ENCODE results near the gene XDH. TPM values are rescaled to one million over a fixed set of nuclear protein-coding genes. Genes with fewer than 3 reads are reported as not detected.

XDH gene
- total and polyA plus RNA-seq, 8 donors, result 0.05 to 2.1 (median 0.25) TPM

GRCh38 chr2:31337860-31338259 lies 76.7 kb downstream of the XDH start:
- no peak overlapping the region for H3K4me3 ChIP-seq
- no peaks in the 10 kb centered on the region for H3K36me3 ChIP-seq
- no peak for DNase-seq
- TF ChIP-seq CTCF (IDR thresholded peaks at IDR 0.05), result no peak
- no peak overlapping the region for H3K27ac ChIP-seq
- intact Hi-C loops (cut with DNase I), result loop anchor here in 1 of 2 donors (10.0 kb wide), 1 partner anchor 163 kb away; no protein-coding TSS in a partner anchor
- H3K9me3 ChIP-seq, result no peaks in the 10 kb centered on the region
- no peaks in the 10 kb centered on the region for H3K4me1 ChIP-seq
- no peak for ATAC-seq
- H3K27me3 ChIP-seq, result no peaks in the 10 kb centered on the region

DNA sequence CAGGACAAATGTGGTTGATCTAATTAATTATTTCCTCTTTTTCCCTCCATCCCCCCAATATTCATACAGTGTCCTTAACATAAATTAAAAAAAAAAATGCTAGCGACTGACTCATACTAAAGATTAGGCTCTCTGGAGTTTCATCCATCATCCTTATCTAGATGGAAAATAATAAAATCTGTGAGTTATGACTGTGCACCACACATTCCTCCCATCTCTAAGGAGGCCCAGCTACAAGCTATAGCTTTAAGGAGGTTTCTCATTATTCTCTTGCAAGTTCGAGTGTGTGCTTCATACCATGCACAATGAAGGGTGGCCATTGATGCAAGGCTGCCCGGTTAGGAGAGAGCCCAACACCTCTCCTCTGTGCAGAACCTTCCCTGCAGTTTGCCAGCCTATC lies 77.3 kb downstream of the XDH start:
- no peak for ATAC-seq
- intact Hi-C loops (cut with DNase I), result loop anchor here in 1 of 2 donors (10.0 kb wide), 1 partner anchor 162 kb away; no protein-coding TSS in a partner anchor
- TF ChIP-seq CTCF (IDR thresholded peaks at IDR 0.05), result no peak

DNA sequence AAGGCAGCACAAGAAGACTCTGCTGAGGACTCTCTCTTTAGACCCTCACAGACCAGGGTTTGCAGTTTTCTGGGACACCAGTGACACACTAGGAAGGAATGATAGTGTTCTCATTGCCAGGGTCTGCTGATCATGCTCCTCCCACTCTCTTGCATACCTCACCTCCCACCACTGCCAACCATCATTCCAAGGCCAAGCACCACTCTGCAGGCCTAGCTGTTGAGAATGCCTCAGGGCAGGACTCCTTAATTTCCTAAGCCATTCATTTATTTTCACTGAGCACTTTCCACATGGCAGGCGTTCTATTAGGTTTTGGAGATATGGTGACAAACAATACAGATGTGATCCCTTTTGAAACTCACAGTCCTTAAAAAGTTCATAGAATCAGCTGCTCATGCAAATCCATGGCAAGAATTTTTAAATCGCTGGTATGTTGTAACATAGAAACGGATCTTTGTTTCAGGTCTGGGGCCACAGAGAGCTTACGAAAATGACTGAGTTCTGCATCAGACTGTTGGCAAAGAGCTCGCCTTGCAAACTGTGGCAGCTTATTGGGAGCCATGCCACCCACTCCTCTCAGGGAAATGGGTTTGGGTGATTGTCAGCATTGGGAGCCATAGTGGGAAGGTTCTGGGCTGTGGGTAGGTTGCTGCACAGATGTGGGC lies 78.5 kb downstream of the XDH start:
- intact Hi-C loops (cut with DNase I), result loop anchor here in 1 of 2 donors (10.0 kb wide), 1 partner anchor 161 kb away; no protein-coding TSS in a partner anchor
- Histone ChIP-seq H3K4me3 (no peak overlapping the region), H3K27ac (no peak overlapping the region), H3K9me3 (no peaks in the 10 kb centered on the region), H3K36me3 (no peaks in the 10 kb centered on the region), H3K27me3 (no peaks in the 10 kb centered on the region), H3K4me1 (no peaks in the 10 kb centered on the region)
- TF ChIP-seq CTCF (IDR thresholded peaks at IDR 0.05), result no peak
- ATAC-seq (no peak), DNase-seq (no peak)

More for the DNA sequence above, 77.3 kb downstream of the XDH start:
- DNase-seq, result no peak
- Histone ChIP-seq H3K4me3 (no peak overlapping the region), H3K4me1 (no peaks in the 10 kb centered on the region), H3K36me3 (no peaks in the 10 kb centered on the region), H3K27ac (no peak overlapping the region), H3K27me3 (no peaks in the 10 kb centered on the region), H3K9me3 (no peaks in the 10 kb centered on the region)

DNA sequence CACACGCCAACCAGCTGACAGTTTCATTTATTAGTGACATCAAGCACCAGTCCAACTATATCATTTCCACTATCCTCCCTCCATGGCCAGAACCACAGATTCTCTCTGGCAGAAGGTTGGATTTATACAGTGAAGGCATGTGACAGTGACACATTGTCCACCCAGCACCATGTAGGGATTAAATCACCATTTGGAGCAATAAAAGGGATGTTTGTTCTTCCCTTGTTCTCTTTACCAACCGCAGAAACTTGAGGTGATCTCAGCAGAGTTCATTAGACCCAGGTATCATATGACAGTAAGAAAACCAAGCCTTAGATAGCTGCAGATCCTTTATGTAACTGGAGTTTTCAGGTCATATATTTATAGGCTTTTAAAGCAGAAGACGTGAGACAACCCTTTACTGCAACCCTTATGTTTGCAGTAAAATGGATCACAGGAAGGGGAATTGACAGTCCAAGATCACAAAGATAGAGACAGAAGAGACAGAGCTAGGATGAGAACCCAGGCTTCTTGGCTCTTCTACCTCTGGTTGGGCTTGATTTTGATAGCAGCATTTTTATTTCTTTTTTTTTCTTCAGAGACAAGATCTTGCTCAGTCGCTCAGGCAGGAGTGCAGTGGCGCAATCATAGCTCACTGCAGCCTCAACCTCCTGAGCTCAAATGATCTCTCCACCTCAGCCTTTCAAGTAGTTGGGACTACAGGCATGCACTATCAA lies 80.1 kb downstream of the XDH start:
- no peak for ATAC-seq
- H3K4me3 ChIP-seq, result no peak overlapping the region
- no peaks in the 10 kb centered on the region for H3K27me3 ChIP-seq
- intact Hi-C loops (cut with DNase I), result loop anchor here in 1 of 2 donors (5.0 to 10.0 kb wide), 2 partner anchors 160 to 617 kb away; no protein-coding TSS in a partner anchor
- DNase-seq, result no peak
- H3K9me3 ChIP-seq, result no peaks in the 10 kb centered on the region
- H3K4me1 ChIP-seq, result no peaks in the 10 kb centered on the region
- TF ChIP-seq CTCF (IDR thresholded peaks at IDR 0.05), result no peak
- H3K36me3 ChIP-seq, result no peaks in the 10 kb centered on the region
- H3K27ac ChIP-seq, result no peak overlapping the region

DNA sequence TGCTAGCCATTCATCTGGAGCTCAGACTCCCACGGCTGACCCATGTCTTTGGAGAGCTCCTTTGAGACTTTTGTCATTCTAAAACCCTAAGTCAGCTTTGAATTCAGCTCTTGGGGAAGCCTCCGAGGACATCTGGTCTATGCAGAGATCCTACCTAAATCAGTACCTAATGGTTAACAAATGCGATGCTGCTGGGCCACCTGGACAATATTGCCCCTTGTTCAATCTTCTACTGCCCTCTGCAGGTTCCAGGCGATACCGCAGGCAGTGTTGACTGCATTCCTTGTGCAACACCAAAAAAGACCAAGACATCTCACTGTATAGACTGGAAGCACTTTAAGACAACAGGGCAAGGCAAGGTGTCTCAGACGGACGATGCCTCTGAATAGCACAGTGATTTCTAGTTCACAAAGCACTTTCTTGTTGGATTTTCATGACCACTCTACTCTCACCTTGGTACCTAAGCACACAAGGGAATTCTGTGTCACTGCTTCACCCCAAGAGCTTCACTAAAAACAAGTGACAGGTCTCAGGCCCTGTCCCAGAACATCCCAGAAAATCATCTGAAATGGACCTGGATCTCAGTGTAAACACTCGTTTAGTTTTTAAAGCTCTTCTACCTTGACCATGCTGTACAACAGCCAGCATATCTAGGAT lies 80.9 kb downstream of the XDH start:
- DNase-seq, result peak in 3 of 4 donors; percentile 53 to 75 (median 73)
- intact Hi-C loops (cut with DNase I), result loop anchor here in 1 of 2 donors (5.0 to 10.0 kb wide), 2 partner anchors 159 to 616 kb away; no protein-coding TSS in a partner anchor
- H3K4me1 ChIP-seq, result no peaks in the 10 kb centered on the region
- H3K4me3 ChIP-seq, result no peak overlapping the region
- peak; percentile 97 for ATAC-seq
- TF ChIP-seq CTCF (IDR thresholded peaks at IDR 0.05), result peak; percentile 95
- no peak overlapping the region for H3K27ac ChIP-seq
- H3K27me3 ChIP-seq, result no peaks in the 10 kb centered on the region
- no peaks in the 10 kb centered on the region for H3K9me3 ChIP-seq
- H3K36me3 ChIP-seq, result no peaks in the 10 kb centered on the region

Measured in left lung (tissue), 10 donors.